CD4-positive, alpha-beta T cell (primary cell): Measurements from ENCODE around the gene CYP2A13. TPM values are rescaled to one million over a fixed set of nuclear protein-coding genes. Genes with fewer than 3 reads are reported as not detected.
"Not testable (repeated sequence)": the region's sequence is repeated elsewhere in the genome, so short reads cannot be mapped to it uniquely, and the experiment has no call there.

ENCODE experiments used
- ATAC-seq: fragments of 200-7000 bp; cut with Tn5 transposase; one replicate; pipeline ENCODE4 v1.10.0; 2022; ENCODE audit warnings: mild to moderate bottlenecking; ENCODE audit not compliant: poor library complexity
- CTCF ChIA-PET: fragments of 350-600 bp; sonication (Branson Sonifier 250); formaldehyde crosslinking; loops from one replicate; lab custom pipeline; 2021; ENCODE audit warnings: antibody characterized with exemption, inconsistent platforms; lab: Charles Lee
- POLR2A ChIA-PET: fragments of 350-600 bp; sonication (Branson Sonifier 250); formaldehyde crosslinking; loops from one replicate; lab custom pipeline; 2021; ENCODE audit warnings: antibody characterized with exemption, inconsistent platforms; lab: Charles Lee
- DNase-seq, 14 experiments: peaks; one replicate each; pipeline ENCODE4 v3.0.0-alpha.2; 2013 to 2020; ENCODE audit warnings: mixed read lengths in 2 of 14
- H3K27ac ChIP-seq, 2 donors: one replicate each; pipeline versions ENCODE4 v1.5.1 to v1.7.0; 2013; ENCODE audit warnings: low read length in 2 of 2, low read depth in 1 of 2, mild to moderate bottlenecking in 1 of 2
- H3K27me3 ChIP-seq, 2 experiments: 1 replicate in 1 of 2; 2 replicates in 1 of 2; pipeline versions ENCODE4 v1.6.1 to v1.7.0; 2013; ENCODE audit warnings: low read length in 2 of 2, control low read depth in 1 of 2, mild to moderate bottlenecking in 1 of 2, moderate library complexity in 1 of 2; ENCODE audit not compliant: insufficient read depth in 2 of 2, control insufficient read depth in 1 of 2
- H3K36me3 ChIP-seq: one replicate; pipeline ENCODE4 v1.6.1; 2013; ENCODE audit warnings: low read length, control low read depth; ENCODE audit not compliant: insufficient read depth
- H3K4me1 ChIP-seq: one replicate; pipeline ENCODE4 v1.6.1; 2013; ENCODE audit warnings: low read length, control low read depth; ENCODE audit not compliant: insufficient read depth
- H3K4me3 ChIP-seq: one replicate; pipeline ENCODE4 v1.5.1; 2013; ENCODE audit warnings: mild to moderate bottlenecking, low read length, moderate library complexity
- H3K9me3 ChIP-seq, 2 experiments: 1 replicate in 1 of 2; 2 replicates in 1 of 2; pipeline versions ENCODE4 v1.6.1 to v1.7.0; 2013; ENCODE audit warnings: low read length in 2 of 2, mild to moderate bottlenecking in 2 of 2, control low read depth in 1 of 2, moderate library complexity in 1 of 2; ENCODE audit not compliant: control insufficient read depth in 1 of 2, insufficient read depth in 1 of 2
- H3K27ac Mint-ChIP-seq: one replicate; pipeline ENCODE4 v1.8.0; 2020; ENCODE audit warnings: mixed read lengths
- H3K27me3 Mint-ChIP-seq: one replicate; pipeline ENCODE4 v1.8.0; 2021; ENCODE audit warnings: mixed read lengths
- H3K36me3 Mint-ChIP-seq: one replicate; pipeline ENCODE4 v1.8.0; 2021; ENCODE audit warnings: low read depth, mixed read lengths
- H3K4me1 Mint-ChIP-seq: one replicate; pipeline ENCODE4 v1.8.0; 2021; ENCODE audit warnings: low read depth, mixed read lengths
- H3K4me3 Mint-ChIP-seq: one replicate; pipeline ENCODE4 v1.8.0; 2020; ENCODE audit warnings: mild to moderate bottlenecking, mixed read lengths
- H3K9me3 Mint-ChIP-seq: one replicate; pipeline ENCODE4 v1.8.0; 2020; ENCODE audit warnings: mixed read lengths
- intact Hi-C, 2 experiments: fragments of 100-400 bp; cut with DNase I in 1 of 2; cut with micrococcal nuclease in 1 of 2; formaldehyde crosslinking; loops; one replicate each; pipeline versions ENCODE4 v1.15.1 to v1.9.0; 2023 to 2025; cut with DNase I, micrococcal nuclease
- total RNA-seq, 174 experiments: library from RNA in 2 of 174; stranded (reverse) in 2 of 174; gene quantifications; one replicate each; pipeline ENCODE4 v1.2.3 and lab custom pipeline; 2021 to 2026
- TF ChIP-seq, protein P1 (sequence below): fragments of 200-600 bp; IDR thresholded peaks from one replicate; pipeline ENCODE4 v1.8.0; 2022; ENCODE audit warnings: antibody characterized with exemption, mild to moderate bottlenecking

CYP2A13 gene
- total RNA-seq, 2 experiments from 2014 or later, result not detected

DNA sequence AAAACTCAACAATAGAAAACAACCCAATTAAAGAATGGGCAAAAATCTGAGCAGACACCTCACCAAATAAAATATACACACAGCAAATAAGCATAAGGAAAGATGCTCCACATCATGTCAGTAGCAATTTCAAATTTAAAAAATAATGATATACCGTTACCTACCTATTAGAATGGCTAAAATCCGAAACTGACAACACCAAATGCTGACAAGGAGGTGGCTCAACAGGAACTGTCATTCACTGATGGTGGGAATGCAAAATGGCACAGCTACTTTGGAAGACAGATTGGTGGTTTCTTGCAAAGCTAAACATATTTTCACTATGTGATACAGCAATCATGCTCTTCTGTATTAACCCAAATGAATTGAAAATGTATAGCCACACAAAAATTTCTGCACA, 9.1 kb downstream of the CYP2A13 start:
- ATAC-seq (no peak), DNase-seq (no peak)
- H3K9me3 Mint-ChIP-seq, result peaks cover 5% of the 10 kb centered on the region
- no peaks in the 10 kb centered on the region for H3K4me1 Mint-ChIP-seq
- H3K36me3 Mint-ChIP-seq, result peaks cover under 1% of the 10 kb centered on the region
- POLR2A ChIA-PET, result no interaction called here
- CTCF ChIA-PET, result no interaction called here
- TF ChIP-seq, protein P1, sequence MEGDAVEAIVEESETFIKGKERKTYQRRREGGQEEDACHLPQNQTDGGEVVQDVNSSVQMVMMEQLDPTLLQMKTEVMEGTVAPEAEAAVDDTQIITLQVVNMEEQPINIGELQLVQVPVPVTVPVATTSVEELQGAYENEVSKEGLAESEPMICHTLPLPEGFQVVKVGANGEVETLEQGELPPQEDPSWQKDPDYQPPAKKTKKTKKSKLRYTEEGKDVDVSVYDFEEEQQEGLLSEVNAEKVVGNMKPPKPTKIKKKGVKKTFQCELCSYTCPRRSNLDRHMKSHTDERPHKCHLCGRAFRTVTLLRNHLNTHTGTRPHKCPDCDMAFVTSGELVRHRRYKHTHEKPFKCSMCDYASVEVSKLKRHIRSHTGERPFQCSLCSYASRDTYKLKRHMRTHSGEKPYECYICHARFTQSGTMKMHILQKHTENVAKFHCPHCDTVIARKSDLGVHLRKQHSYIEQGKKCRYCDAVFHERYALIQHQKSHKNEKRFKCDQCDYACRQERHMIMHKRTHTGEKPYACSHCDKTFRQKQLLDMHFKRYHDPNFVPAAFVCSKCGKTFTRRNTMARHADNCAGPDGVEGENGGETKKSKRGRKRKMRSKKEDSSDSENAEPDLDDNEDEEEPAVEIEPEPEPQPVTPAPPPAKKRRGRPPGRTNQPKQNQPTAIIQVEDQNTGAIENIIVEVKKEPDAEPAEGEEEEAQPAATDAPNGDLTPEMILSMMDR, result no peak
- peaks cover 68% of the 10 kb centered on the region for H3K27me3 Mint-ChIP-seq
- H3K27ac Mint-ChIP-seq, result no peak overlapping the region
- H3K27me3 ChIP-seq, result peaks cover 2 to 14% of the 10 kb centered on the region in 2 experiments
- no peak overlapping the region for H3K4me3 Mint-ChIP-seq
- H3K36me3 ChIP-seq, result no peaks in the 10 kb centered on the region
- intact Hi-C loops, result no loop called here
- H3K27ac ChIP-seq, result no peak overlapping the region
- H3K4me3 ChIP-seq, result no peak overlapping the region
- H3K9me3 ChIP-seq, result no peaks in the 10 kb centered on the region
- no peaks in the 10 kb centered on the region for H3K4me1 ChIP-seq

DNA sequence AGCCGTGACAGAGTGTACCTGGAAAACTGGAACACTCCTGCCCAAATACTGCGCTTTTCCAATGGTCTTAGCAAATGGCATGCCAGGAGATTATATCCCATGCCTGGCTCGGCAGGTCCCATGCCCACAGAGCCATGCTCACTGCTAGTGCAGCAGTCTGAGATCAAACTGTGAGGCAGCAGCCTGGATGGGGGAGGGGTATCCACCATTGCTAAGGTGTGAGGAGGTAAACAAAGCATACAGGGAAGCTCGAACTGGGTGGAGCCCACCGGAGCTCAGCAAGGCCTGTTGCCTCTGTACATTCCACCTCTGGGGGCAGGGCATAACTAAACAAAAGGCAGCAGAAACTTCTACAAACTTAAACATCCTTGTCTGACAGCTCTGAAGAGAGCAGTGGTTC, 10.5 kb downstream of the CYP2A13 start:
- Histone ChIP-seq H3K4me1 (no peaks in the 10 kb centered on the region), H3K27me3 (peaks cover 0 to 11% of the 10 kb centered on the region in 2 experiments), H3K4me3 (no peak overlapping the region), H3K36me3 (no peaks in the 10 kb centered on the region), H3K9me3 (no peaks in the 10 kb centered on the region), H3K27ac (no peak overlapping the region)
- H3K9me3 Mint-ChIP-seq, result peaks cover 5% of the 10 kb centered on the region
- intact Hi-C loops, result no loop called here
- H3K27me3 Mint-ChIP-seq, result peaks cover 55% of the 10 kb centered on the region
- DNase-seq (no peak), ATAC-seq (no peak)
- H3K36me3 Mint-ChIP-seq, result peaks cover 4% of the 10 kb centered on the region
- POLR2A ChIA-PET, result no interaction called here
- CTCF ChIA-PET, result no interaction called here
- TF ChIP-seq, protein P1, result no peak
- no peaks in the 10 kb centered on the region for H3K4me1 Mint-ChIP-seq
- no peak overlapping the region for H3K27ac Mint-ChIP-seq
- H3K4me3 Mint-ChIP-seq, result no peak overlapping the region

DNA sequence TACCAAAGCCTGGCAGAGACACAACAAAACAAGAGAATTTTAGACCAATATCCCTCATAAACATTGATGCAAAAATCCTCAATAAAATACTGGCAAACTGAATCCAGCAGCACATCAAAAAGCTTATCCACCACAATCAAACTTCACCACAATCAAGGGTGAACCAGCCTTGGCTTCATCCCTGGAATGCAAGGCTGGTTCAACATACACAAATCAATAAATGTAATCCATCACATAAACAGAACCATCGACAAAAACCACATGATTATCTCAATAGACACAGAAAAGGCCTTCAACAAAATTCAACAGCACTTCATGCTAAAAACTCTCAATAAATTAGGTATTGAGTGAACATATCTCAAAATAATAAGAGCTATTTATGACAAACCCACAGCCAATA, 14.0 kb downstream of the CYP2A13 start:
- H3K36me3 Mint-ChIP-seq, H3K9me3 ChIP-seq, intact Hi-C loops, H3K27ac Mint-ChIP-seq, H3K9me3 Mint-ChIP-seq, H3K4me1 ChIP-seq, H3K36me3 ChIP-seq, H3K27ac ChIP-seq, POLR2A ChIA-PET, CTCF ChIA-PET, H3K4me1 Mint-ChIP-seq, H3K4me3 Mint-ChIP-seq, H3K4me3 ChIP-seq, DNase-seq, ATAC-seq, H3K27me3 ChIP-seq: not testable (repeated sequence)
- peaks cover 26% of the 10 kb centered on the region for H3K27me3 Mint-ChIP-seq

DNA sequence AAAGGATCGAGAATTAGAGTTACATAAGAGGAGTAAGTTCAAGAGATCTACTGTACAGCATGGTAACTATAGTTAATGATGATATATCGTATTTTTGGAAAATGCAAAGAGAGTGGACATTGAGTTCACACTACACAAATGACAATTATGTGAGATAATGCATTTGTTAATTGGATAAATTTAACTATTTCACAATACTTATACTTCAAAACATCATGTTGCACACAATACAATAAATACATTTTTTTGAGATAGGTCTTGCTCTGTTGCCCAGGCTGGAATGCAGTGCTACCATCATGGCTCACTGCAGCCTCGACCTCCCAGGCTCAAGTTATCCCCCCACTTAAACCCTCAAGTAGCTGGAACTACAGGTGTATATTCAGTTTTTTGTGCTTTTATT, 17.9 kb downstream of the CYP2A13 start:
- H3K9me3 Mint-ChIP-seq, result peaks cover 4% of the 10 kb centered on the region

More for the DNA sequence above, 17.9 kb downstream of the CYP2A13 start:
- ChIA-PET CTCF (no interaction called here), POLR2A (no interaction called here)
- Mint-ChIP-seq H3K36me3 (peaks cover 4% of the 10 kb centered on the region), H3K4me1 (no peaks in the 10 kb centered on the region), H3K27me3 (peaks cover 7% of the 10 kb centered on the region), H3K4me3 (no peak overlapping the region), H3K27ac (no peak overlapping the region)
- no peak overlapping the region for H3K27ac ChIP-seq
- intact Hi-C loops, result no loop called here
- TF ChIP-seq, protein P1, result no peak
- no peak overlapping the region for H3K4me3 ChIP-seq
- H3K36me3 ChIP-seq, result no peaks in the 10 kb centered on the region
- no peak for DNase-seq
- no peaks in the 10 kb centered on the region for H3K27me3 ChIP-seq
- no peak for ATAC-seq
- no peaks in the 10 kb centered on the region for H3K9me3 ChIP-seq
- no peaks in the 10 kb centered on the region for H3K4me1 ChIP-seq
